ENCODE measurements around the gene DOCK10. TPM values are rescaled to one million over a fixed set of nuclear protein-coding genes. Genes with fewer than 3 reads are reported as not detected.

The DOCK10 gene
- total and polyA plus RNA-seq, 11 donors, result 0.31 to 28.6 (median 2.0) TPM

- intact Hi-C loops (cut with DNase I), result no loop called here
- no peak for TF ChIP-seq POLR2A (IDR thresholded peaks at IDR 0.05)
- TF ChIP-seq, protein P1, sequence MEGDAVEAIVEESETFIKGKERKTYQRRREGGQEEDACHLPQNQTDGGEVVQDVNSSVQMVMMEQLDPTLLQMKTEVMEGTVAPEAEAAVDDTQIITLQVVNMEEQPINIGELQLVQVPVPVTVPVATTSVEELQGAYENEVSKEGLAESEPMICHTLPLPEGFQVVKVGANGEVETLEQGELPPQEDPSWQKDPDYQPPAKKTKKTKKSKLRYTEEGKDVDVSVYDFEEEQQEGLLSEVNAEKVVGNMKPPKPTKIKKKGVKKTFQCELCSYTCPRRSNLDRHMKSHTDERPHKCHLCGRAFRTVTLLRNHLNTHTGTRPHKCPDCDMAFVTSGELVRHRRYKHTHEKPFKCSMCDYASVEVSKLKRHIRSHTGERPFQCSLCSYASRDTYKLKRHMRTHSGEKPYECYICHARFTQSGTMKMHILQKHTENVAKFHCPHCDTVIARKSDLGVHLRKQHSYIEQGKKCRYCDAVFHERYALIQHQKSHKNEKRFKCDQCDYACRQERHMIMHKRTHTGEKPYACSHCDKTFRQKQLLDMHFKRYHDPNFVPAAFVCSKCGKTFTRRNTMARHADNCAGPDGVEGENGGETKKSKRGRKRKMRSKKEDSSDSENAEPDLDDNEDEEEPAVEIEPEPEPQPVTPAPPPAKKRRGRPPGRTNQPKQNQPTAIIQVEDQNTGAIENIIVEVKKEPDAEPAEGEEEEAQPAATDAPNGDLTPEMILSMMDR (IDR thresholded peaks at IDR 0.05), result no peak
- Histone ChIP-seq H3K36me3 (no peaks in the 10 kb centered on the region), H3K27me3 (no peaks in the 10 kb centered on the region), H3K4me3 (no peak within 1 kb of the TSS), H3K27ac (no peak within 1 kb of the TSS), H3K4me1 (peaks cover 0 to 5% (median 0%) of the 10 kb centered on the region in 12 donors), H3K9me3 (no peaks in the 10 kb centered on the region)
- WGBS, 4 donors, result 85 to 88% (median 86%) methylated on average over 5 of the region's 5 CpGs
- DNase-seq (no peak), ATAC-seq (no peak)
Measured at GRCh38 chr2:224716201-224716600, 326.1 kb downstream of the DOCK10 start, which contains the start of gene CCDC195. Gene CCDC195 (minus strand): TSS chr2:224716365. CDS start chr2:224716365, 0 bp downstream.

Small RNA genes lying within 50 kb of the gene (microRNA-seq; reads per million reads assigned to microRNA genes)
- gene MIR4439, result 0 reads per million in 4 donors

Measured in heart left ventricle (tissue), 16 donors.